Fibroblast of upper back skin (primary cell): ENCODE data around the gene STRN4.
"Not testable (repeated sequence)": the region's sequence is repeated elsewhere in the genome, so short reads cannot be mapped to it uniquely, and the experiment has no call there.

Experiments
- DNase-seq: peaks from one replicate; pipeline ENCODE4 v3.0.0-alpha.2; 2013

Gene STRN4, protein sequence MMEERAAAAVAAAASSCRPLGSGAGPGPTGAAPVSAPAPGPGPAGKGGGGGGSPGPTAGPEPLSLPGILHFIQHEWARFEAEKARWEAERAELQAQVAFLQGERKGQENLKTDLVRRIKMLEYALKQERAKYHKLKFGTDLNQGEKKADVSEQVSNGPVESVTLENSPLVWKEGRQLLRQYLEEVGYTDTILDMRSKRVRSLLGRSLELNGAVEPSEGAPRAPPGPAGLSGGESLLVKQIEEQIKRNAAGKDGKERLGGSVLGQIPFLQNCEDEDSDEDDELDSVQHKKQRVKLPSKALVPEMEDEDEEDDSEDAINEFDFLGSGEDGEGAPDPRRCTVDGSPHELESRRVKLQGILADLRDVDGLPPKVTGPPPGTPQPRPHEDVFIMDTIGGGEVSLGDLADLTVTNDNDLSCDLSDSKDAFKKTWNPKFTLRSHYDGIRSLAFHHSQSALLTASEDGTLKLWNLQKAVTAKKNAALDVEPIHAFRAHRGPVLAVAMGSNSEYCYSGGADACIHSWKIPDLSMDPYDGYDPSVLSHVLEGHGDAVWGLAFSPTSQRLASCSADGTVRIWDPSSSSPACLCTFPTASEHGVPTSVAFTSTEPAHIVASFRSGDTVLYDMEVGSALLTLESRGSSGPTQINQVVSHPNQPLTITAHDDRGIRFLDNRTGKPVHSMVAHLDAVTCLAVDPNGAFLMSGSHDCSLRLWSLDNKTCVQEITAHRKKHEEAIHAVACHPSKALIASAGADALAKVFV

DNA sequence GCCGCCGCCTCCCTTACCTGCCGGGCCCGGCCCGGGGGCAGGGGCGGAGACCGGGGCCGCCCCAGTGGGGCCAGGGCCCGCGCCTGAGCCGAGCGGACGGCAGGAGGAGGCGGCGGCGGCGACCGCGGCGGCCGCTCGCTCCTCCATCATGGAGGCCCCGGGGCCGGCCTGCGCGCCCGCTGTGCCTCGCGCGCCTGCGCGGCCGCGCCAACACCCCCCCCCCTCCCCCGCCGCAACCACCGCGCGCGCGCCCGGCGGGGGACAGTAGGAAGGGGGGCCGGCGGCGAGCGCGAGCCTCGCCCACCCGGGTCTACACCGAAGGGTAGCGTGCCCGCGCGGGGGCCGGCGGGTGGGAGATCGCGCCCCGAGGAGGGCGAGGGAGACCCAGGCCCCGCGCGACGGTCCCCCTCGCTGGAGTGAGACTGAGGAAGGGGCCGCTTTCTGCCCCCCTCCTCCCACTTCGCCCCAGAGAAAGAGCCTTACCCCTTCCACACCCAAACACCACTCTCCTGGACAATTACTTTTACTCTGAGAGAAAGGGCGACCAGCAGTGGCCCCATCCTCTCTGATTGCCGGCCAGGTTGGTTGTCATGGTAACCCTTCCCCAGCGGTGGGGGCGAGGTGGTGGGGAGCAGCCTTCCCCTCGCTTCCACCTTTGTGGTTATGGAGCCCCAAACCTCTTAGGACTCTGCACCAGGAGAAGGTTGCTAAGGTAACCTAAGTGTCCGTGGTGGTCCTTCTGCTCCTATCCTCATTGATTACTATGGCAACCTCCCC, at the start of gene STRN4:
Gene STRN4, minus strand, starts transcription at position 170 of the 777 bp plus-strand sequence. Its CDS starts 20 bp downstream, at position 150.
- peak; percentile 45 for DNase-seq

DNA sequence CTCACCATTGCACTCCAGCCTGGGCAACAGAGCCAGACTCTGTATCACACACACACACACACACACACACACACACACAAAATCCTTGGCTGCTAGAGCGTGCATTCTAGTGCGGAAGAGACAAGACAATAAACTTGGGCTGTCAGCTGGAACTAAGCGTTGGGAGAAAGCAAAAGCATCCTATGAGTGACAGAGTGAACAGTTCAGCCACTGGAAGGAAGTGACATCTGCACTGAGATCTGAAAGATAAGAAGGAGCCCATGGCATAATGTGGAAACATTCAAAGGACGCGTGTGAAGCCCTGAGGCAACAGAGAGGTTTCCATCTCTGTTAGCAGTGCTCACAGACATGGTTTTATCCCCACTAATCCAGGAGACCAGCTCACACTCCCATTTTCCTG, 45.7 kb upstream of the STRN4 start:
- no peak for DNase-seq

DNA sequence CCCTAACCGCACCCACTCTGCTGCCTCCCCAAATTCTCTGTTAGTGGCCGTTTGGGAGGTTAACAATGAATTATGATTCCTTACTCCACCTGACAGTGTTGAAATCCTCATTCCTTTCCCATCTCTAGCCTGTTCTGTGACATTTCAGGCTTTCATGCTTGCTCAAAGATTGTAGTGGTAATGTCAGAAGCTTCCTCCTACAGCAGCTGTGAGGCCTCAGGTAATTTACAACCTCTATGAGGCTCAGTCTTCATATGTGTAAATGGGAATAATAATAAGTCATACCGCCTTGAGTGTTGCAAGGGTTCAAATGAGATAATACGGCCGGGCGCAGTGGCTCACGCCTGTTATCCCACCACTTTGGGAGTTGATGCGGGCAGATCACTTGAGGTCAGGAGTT, 43.1 kb upstream of the STRN4 start:
- DNase-seq: no peak

DNA sequence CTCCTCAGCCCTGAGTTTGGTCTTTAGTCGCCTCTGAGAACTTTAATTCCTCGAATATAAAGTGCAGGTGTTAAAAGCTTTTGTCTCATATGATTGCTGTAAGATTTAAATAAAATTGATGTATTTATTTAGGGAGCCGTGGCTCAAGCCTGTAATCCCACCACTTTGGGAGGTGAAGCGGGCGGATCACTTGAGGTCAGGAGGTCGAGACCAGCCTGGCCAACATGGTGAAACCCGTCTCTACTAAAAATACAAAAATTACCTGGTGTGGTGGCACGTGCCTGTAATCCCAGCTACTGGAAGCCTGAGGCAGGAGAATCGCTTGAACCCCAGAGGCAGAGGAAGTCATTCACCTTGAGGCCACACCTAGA, 42.7 kb upstream of the STRN4 start:
- no peak for DNase-seq

DNA sequence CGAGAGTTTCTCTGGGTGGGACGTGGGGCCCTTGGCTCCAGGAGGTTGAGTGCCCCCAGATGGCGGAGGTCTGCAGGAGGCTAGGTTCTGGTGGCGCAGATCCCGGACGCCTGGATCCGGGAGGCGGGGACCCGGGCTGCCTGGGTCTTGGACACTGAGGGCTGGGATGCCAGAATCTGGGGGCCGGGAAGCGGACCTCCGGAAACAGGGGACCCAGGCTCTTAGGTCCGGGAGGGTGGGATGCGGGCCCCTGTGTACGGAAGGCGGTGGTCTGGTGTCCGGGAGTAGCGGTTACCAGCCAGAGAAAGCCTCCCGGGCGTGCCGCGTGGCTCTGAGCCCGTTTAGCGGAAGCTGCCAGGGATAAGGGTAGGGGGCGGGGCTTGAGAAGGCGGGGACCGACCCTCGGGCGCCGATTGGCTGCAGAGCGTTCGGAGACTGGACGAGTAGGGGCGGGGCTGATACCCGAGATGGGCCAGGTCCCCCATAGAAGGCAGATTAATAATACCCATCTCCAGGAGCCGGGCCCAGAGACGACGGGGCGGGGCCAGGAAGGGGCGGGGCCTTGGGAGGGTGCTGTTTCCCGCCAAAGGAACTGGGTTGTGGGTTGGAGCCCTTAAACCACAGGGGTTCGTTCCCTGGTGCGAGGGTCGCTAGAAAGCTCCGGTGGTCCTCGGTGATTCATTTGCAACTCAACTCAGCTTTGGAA, 42.2 kb upstream of the STRN4 start, which contains the start of gene SLC1A5:
Gene SLC1A5, minus strand, starts transcription at position 333 of the 706 bp plus-strand sequence. CDS start 629 bp downstream, outside the sequence.
- peak; percentile 98 for DNase-seq

DNA sequence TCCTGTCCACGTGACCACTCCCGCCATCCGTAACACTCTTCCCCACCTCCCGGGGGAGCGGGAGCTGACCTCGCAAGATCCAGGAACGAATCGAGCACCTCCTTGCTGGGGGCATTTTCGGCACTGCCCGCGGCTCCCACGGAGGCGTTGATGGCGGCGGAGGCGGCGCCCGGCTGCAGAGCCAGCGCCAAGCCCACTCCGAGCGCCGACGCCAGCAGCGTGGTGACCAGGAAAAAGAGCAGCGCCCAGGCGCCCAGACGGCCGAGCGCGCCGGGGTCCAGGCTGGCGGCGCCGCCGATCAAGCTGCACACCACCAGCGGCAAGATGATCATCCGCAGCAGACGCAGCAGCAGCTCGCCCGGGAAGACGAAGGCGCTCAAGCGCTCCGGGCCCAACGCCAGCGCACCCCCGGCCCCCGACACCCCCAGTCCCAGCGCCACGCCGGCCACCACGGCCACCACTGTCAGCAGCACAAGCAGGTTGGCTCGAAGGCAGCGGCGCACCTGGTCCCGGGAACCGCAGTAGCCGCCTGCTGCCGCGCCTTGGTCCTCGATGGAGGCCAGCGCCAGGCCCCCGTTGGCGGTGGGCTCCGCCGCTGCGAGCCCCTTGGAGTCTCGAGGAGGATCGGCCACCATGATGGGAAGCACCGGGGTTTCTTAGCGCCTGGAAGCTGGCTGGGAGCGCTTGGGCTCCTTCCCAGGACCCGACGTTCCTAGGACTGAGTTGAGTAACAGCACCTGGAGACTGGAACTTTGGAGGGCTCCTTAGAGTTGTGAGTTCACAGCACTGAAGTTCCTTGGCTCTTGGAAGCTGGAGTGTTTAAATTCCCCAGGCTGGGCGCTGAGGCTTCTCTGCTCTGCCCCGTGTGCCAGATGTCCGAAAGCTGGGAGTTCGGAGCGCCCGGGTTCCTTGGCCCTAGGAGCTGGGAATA, 41.3 kb upstream of the STRN4 start:
- DNase-seq: peak; percentile 70

DNA sequence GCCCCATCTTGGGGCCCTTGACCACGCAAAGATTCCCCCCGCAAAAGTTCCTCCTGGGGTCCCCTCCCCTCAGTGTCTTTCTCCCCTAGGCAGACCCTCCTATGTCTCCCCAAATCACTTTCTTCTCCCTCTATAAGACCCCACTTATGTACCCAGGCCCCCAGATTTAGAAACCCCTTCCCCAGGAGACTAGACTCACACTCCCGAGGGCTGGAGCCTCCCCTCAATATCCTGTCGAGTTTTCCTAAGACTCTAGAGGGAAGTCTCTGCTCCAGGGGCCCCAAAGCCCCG, 40.7 kb upstream of the STRN4 start:
- no peak for DNase-seq

DNA sequence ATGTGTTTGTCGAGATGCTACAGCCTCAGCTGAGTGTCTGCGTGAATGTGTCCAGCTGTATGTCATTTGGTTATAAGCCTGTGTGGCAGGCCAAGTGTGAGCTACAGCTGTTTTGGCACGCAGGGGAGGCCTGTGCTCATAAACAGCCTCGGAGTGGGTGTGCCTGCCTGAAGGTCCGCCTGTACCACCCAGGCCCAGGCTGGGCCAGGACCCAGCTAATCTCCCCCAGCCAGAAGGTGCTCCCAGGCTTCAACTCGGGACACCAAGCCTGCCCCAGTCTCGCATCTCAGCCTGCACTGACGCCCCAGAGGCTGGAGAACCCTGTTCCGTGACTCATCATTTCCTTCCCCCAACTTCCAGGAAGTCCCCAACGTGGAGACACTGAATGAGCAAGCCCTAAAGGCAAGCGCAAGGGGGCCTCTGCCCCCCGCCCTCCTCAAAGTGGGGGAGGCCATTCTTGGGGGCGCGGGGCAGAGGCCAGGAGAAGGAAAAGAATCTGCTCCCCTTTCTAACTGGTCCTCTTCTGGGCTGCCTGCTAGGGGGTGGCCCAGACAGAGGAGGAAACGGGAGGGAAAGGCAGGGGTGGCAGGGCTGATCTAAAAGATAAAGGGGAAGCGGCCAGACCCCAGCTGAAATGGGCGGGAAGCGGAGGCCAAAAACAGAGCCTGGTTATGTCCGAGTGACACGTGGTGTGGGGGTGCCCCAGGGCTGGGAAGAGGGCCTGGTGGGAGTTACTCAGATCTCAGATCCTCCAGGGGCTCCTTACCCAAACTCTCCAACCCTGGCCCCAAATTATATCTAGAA, 40.2 kb upstream of the STRN4 start:
- DNase-seq: peak; percentile 84

DNA sequence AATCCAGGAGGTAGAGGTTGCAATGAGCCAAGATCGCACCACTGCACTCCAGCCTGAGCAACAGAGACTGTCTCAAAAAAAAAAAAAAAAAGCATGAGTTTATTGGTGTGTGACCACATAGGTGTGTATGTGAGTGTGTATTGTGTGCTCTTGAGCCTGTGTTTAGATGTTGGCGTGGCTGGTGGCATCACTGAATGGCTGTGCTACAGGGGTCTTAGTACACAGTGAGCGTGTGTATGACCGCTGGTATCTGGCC, 39.7 kb upstream of the STRN4 start:
- no peak for DNase-seq

DNA sequence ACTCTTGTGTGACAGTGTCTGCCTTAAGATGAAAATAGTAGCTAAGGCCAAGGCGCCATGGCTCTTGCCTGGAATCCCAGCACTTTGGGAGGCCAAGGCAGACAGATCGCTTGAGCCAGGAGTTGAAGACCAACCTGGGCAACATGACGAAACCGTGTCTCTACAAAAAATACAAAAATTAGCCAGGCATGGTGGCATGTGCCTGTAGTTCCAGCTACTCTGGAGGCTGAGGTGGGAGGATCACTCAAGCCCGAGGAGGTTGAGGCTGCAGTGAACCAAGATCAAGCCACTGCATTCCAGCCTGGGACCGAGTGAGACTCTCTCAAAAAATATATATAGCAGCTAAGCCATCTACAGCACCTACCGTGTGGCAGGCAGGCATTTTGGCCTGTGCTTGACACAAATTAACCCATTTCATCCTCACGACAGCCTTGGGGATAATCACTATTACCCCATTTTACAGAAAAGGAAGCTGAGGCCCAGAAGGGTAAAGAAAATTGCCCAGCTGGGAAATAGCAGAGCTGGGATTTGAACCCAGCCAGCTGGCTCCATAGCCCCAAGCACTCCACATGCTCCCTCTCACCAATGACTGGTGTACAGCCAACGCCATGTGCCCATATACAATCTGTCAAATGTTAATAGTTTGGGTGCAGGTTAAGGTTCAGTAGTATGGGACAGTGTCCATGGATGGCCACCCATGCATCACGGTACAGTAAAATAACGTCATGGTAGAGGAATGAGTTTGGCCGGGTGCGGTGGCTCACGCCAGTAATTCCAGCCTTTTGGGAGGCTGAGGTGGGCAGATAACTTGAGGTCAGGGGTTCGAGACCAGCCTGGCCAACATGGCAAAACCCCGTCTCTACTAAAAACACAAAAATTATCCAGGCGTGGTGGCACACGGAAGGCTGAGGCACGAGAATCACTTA, 39.1 kb upstream of the STRN4 start:
- DNase-seq: no peak

DNA sequence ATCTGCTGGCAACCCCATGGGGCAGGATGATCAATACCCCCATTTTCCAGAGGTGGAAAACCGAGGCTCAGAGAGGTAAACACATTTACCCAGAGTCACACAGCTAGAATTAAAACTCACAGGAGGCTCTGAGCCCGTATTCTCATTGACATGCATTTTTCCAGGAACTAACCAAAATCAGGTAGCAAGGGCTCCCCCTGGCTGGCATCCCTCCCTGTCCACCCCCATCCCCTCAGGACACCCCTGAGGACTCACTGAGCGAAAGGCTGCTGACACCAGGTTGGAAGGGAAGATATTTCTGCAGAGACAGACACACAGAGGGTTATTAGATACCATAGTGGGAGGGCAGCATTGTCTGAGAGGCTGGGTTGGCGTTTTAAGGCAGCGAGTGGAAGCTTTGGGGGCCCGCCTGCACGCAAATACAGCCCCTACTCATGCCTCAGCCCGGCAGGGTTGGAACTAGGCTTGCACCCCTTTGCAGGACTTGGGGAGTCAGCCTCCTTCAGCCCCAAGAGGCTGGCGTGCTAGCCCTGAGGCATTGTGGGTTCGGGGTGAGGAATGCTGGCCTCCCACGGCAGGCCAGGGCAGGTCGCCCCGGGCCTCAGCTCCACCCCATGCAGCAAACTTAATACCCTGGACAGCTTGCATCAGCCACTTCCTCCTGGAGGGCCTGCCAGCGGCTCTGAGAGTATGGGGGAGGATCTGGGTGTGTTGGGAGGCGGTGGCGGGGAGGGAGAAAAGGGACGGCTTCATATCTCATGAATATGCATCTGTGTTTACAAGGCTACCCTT, 38.2 kb upstream of the STRN4 start:
- DNase-seq: peak; percentile 97

DNA sequence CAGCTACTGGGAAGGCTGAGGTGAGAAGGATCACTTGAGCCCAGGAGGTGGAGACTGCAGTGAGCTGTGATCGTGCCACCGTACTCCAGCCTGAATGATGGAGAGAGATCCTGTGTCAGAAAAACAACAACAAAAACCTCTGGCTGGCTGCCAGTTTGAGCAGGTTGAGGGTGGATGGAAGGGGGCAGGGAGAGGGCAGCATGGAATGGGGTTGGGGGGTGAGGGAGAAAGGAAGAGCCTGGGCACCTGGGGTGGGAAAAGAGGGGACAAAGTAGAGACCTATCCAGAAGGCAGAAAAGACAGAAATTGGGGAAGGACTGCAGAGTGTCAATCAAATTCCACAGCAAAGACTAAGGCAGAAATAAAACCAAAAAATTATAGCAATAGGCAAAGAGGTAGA, 37.4 kb upstream of the STRN4 start:
- DNase-seq: no peak

DNA sequence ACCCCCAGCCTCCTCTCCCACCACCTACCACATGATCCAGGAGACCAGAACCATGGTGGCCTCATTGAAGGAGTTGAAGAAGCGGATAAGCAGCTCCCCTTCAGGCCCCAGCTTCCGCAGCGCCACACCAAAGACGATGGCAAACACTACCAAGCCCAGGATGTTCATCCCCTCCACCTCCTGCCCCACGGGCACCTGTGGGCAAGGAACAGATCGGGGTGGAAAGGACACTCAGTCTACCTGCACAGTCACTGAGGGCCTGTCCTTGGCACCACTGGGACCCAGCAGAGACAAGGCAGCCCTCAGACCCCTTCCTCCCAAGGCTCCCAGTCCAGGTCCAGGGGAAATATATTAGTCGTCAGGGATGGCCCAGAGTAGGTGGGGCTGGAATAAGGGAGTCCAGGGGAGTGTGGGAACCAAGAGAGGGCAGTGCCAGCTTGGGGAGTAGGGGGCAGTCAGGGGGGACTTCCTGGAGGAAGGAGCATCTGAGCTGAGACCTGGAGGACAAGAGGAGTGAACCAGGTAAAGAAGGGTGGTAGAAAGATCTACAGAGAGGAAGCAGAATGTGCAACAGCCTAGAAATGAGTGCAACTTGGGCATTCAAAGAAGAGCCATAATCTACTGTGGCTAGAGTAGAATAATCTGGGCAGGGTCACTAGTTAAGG, 36.2 kb upstream of the STRN4 start:
- no peak for DNase-seq

DNA sequence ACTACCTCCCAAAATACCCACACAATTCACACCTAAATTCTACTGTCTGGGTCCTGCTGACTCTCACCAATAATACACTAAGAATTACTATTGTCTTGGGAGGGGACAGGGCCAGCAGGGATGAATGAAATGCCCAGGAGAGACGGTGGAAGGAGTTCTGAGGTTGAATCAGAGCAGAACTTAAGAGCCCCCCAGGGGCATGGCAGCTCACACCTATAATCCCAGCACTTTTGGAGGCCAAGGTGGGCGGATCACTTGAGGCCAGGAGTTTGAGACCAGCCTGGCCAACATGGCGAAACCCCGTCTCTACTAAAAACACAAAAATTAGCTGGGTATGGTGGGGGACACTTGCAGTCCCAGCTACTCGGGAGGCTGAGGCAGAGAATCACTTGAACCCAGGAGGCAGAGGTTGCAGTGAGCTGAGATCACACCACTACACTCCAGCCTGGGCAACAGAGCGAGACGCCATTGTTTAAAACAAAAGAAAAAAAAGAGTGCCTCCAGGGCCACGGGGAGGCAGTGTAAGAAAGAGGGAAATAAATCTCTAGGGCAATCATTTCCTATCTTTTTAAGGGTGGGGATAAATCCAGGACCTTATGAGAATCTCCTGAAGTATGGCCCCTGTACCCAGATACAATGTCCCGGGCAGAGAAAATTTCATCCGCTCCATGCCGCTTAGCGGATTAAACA, 31.9 kb upstream of the STRN4 start:
- DNase-seq: not testable (repeated sequence)

DNA sequence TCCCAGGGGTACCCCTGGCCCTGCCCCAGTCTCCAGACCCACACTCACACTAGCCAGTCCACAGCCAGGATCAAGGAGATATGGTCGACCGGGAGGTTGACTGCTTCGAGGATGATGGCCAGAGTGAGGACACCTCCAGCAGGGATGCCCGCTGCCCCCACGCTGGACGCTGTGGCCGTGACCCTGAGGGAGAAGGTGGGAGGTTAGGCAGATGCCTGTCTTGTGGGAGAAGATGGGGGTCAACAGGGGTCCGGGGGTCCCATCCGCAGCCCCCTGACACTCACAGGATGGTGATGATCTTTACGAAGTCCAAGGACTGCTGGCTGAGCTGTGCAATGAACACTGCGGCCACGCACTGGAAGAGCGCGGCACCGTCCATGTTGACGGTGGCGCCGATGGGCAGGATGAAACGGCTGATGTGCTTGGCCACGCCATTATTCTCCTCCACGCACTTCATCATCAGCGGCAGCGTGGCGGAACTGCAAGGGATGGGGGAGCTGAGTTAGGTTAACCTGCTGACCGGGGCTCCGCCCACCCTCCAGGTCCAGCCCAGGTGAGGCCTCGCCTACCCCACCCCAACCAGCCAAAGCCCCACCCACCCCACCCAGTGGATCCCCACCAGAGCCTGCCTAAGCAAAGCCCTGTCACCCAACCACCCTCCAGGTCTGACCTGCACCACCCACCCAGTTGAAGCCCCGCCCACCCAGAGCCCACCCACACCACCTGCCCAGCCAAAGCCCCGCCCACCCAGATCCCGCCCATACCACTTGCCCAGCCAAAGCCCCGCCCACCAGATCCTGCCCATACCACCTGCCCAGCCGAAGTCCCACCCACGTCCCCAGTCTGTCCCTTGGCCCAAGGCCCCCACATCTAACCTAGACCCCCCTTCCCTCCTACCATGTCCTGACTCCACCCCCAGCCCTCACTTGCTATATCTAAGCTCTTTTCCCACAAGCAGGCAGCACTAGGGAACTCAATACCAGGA, 31.0 kb upstream of the STRN4 start:
- no peak for DNase-seq

DNA sequence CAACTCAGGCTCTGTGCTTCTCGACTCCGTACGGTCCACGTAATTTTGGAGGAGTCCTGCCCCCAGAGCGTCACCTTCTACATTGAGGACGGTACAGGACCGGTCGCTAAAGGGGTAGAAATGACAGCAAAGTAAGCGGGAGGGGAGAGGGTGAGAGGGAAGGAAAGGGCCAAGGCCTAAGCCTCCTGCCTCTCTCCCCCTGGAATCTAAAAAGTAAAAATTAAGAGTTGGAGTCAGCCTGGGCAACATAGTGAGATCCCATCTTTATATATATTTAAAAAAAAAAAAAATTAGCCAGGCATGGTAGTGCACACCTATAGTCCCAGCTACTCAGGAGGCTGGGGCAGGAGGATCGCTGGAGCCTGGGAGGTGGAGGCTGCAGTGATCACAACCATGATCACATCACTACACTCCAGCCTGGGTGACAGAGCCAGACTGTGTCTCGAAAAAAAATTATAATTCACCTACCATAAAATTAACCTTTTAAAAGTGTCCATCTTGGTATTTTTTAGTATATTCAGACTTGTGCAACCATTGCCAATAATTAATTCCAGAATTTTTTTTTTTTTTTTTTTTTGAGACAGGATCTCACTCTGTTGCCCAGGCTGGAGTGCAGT, 29.5 kb upstream of the STRN4 start:
- no peak for DNase-seq
